ENCODE data around the gene ARHGEF3. TPM values are rescaled to one million over a fixed set of nuclear protein-coding genes. Genes with fewer than 3 reads are reported as not detected.

The ARHGEF3 gene
- total RNA-seq, 1 experiment from 2014 or later = 4.4 TPM

GRCh38 chr3:56702490-56703315 is 99.0 kb downstream of the ARHGEF3 start:
- H3K9ac ChIP-seq (ENCODE audit: extremely low read depth, insufficient read length, low read length) = no peak overlapping the region
- no peak overlapping the region for H2BK15ac ChIP-seq (ENCODE audit: low read depth, low read length)
- H3K9me3 Mint-ChIP-seq = no peaks in the 10 kb centered on the region
- H3K56ac ChIP-seq (ENCODE audit: insufficient read length, low read depth, low read length) = no peak overlapping the region
- no peaks in the 10 kb centered on the region for H3K23me2 ChIP-seq (ENCODE audit: insufficient read length, low read depth, low read length, poor library complexity, severe bottlenecking)
- H3K27me3 ChIP-seq (ENCODE audit: insufficient read depth, low read length) = no peaks in the 10 kb centered on the region
- no peak overlapping the region for H3K4me2 ChIP-seq (ENCODE audit: insufficient read depth, insufficient read length, low read length)
- no peaks in the 10 kb centered on the region for H3K36me3 Mint-ChIP-seq (ENCODE audit: insufficient read depth in 1 of 3, low read depth in 3 of 3)
- peak; percentile 97 for TF ChIP-seq CTCF (conservative IDR thresholded peaks at IDR 0.05)
- no peaks in the 10 kb centered on the region for H4K20me1 ChIP-seq (ENCODE audit: control insufficient read depth, insufficient read depth, insufficient read length)
- H3K4me1 Mint-ChIP-seq = peaks cover 8% of the 10 kb centered on the region in 2 experiments
- no peak for DNase-seq
- no peak overlapping the region for H3K27ac ChIP-seq (ENCODE audit: insufficient read length, low read depth, low read length)
- no peak overlapping the region for H4K8ac ChIP-seq (replicated peaks; ENCODE audit: insufficient read length, low read depth, low read length)
- H2AFZ ChIP-seq (ENCODE audit: low read length) = no peak overlapping the region
- H3K14ac ChIP-seq (ENCODE audit: insufficient read depth, low read length) = no peak overlapping the region
- no peak overlapping the region for H3K23ac ChIP-seq (ENCODE audit: insufficient read length, low read depth, low read length)
- no peaks in the 10 kb centered on the region for H3K4me1 ChIP-seq (ENCODE audit: insufficient read depth, low read length)
- no peak overlapping the region for H2BK12ac ChIP-seq (ENCODE audit: insufficient read length, low read depth, low read length)
- no peaks in the 10 kb centered on the region for H3K79me2 ChIP-seq (ENCODE audit: insufficient read depth, low read length)
- no peak overlapping the region for H3K4me3 Mint-ChIP-seq
- no peaks in the 10 kb centered on the region for H3K9me3 ChIP-seq (ENCODE audit: control insufficient read depth, low read depth, low read length)
- H2BK20ac ChIP-seq (ENCODE audit: low read depth, low read length, poor library complexity, severe bottlenecking) = no peak overlapping the region
- no peak overlapping the region for H4K5ac ChIP-seq (ENCODE audit: insufficient read length, low read depth, low read length)
- H3T11ph ChIP-seq (ENCODE audit: low read length) = no peak overlapping the region
- H3K4ac ChIP-seq (ENCODE audit: low read depth, low read length) = no peak overlapping the region
- H3K79me1 ChIP-seq (ENCODE audit: insufficient read depth, low read depth, low read length, poor library complexity, severe bottlenecking) = no peaks in the 10 kb centered on the region
- no peak overlapping the region for H2BK5ac ChIP-seq (ENCODE audit: insufficient read length, low read length)
- no peak overlapping the region for H4K91ac ChIP-seq (ENCODE audit: insufficient read length, low read depth, low read length)
- H3K18ac ChIP-seq (ENCODE audit: insufficient read length, low read depth, low read length) = no peak overlapping the region
- no peaks in the 10 kb centered on the region for H3K27me3 Mint-ChIP-seq (ENCODE audit: low read depth)
- no peak overlapping the region for H2AK5ac ChIP-seq (ENCODE audit: insufficient read length, low read length)
- no peak overlapping the region for H2BK120ac ChIP-seq (ENCODE audit: low read depth, low read length, poor library complexity, severe bottlenecking)
- no CpG with 5 or more reads among the region's 5 CpGs for WGBS (ENCODE audit: extremely low coverage, insufficient read length, low lambda C conversion rate)
- no peak overlapping the region for H3K27ac Mint-ChIP-seq
